Stimulated activated CD8-positive, alpha-beta memory T cell treated with anti-CD3 and anti-CD28 coated beads, Interleukin-2, amount 100 ng/mL, for 48 hours (primary cell): ENCODE data around the gene CNIH4.
"Not testable (repeated sequence)": the region's sequence is repeated elsewhere in the genome, so short reads cannot be mapped to it uniquely, and the experiment has no call there.

Experiments
- DNase-seq, 2 donors: peaks; one replicate each; pipeline ENCODE4 v3.0.0-alpha.2; 2020; ENCODE audit warnings: low read depth in 2 of 2

CNIH4 gene

DNA sequence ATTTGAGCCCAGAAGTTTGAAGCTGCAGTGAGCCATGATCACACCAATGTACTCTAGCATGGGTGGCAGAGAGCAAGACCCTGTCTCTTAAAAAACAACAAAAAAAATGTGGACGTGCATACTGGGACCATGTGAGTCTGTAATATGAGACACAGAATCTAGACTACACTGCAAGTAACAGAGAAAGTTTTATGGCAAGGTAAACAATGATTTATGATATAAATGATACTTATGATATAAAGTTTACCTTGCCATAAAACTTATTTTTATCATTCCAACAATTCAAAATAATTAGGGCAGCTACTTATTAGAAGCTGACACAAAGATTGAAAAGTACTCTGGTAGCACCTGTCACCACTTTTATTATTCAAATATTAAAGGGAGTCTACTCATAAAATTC, 43.2 kb downstream of the CNIH4 start:
- DNase-seq: no peak

DNA sequence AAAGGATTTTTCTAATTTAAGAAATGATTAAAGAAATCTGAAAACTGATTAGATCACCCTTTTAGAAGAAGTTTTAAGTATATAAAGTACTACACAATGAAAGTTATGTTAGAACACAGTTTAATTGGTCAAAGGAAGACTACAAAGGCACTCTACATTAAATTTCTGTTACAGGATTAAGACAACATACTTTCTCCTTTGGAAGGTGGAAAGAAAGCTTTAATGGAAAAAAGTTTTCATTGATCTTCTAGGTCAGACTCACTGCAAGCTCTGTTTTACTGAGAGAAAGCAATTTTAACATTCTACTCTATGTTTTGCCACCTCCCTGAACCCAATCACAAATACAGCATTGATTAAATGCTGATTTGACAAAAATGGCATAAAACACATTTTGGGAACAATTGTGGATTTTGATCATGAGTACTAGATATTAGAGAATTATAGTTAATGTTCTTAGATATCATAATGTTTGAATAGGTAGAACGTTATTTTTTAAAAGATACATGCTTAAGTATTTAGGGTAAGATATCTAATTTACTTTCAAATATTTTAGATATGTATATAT, 45.9 kb downstream of the CNIH4 start:
- no peak for DNase-seq

DNA sequence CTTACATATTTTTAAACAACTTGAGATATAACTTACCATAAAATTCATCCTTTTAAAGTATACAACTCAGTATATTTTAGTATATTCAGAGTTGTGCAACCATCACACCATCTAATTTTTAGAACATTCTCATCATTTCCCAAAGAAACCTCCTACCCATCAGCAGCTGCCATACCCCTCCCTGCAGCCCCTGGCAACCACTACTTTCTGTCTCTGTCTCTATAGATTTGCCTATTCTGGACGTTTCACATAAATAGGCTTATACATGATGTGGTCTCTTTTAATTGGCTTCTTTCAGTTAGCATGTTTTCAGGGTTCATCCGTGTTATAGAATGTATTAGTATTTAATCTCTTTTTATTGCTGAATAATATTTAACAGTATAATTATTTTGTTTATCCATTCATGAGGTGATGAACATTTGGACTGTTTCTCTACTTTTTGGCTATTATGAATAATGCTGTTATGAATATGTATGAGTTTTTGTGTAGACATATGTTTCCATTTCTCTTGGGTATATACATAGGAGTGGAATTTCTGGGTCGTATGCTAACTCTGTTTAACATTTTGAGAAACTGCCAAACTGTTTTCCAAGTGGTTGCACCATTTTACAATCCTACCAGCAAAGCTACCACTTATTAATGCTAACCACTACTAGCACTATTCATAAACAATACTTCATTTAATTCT, 48.4 kb downstream of the CNIH4 start:
- DNase-seq: no peak

DNA sequence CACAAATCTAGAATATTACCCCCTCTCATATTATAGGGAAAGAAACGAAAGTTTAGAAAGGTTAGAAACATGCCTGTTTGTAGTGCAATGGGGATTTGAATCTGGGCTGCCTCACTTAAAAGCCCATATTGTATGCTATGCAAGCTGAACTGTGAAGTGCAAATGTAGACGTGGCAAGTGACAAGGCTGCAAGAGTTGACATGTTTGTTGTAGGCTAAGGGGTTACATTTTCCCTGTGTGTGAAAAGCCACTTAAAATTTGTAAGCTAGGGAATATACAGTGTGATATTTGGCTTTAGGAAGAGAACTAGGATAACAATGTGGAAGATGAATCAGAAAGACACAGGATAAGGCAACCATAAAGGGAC, 48.9 kb downstream of the CNIH4 start:
- DNase-seq: no peak

DNA sequence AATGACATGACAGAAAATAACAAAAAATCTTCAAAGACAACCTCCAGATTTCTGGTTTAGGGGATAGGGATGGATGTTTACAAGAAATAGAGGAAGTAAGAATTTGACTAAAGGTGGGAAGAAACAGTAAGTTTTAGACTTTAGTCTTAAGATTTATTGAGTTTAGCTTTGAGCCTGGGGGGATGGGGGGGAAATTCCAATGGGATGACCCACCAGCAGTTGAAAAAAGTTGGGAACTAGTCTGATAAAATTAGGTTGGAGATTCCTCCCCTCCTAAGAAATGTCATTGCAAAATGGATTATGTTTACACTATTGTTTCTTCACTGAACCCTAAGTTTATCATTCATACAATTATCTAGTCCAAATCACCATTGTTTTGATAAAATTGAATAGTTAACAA, 49.5 kb downstream of the CNIH4 start:
- DNase-seq: no peak

DNA sequence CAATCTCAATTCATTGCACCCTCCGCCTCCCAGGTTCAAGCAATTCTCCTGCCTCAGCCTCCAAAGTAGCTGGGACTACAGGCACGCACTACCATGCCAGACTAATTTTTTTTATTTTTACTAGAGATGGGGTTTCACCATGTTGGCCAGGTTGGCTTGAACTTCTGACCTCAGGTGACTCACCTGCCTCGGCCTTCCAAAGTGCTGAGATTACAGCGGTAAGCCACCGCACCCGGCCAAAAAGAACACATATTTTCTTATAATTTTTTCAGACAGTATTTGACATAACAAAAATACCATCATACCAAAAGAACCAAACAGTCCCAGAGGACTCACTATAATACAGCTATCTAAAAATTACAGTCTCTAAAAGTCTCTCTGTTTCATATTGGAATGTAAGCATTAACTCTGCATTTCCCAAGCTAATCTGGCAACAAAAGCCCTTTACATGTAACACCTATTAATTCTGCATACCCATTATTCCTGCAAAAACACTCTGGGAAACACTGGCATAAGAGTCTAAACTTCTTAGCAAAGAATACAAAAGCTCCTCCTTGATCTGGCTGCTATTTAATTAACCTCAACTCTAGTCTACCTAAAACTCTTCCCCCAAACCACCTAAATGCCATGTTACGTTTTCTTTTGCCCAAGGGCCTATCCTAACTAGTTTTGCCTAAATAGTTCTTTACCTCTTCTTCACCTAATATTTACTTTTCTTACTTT, 51.1 kb downstream of the CNIH4 start:
- DNase-seq: no peak

DNA sequence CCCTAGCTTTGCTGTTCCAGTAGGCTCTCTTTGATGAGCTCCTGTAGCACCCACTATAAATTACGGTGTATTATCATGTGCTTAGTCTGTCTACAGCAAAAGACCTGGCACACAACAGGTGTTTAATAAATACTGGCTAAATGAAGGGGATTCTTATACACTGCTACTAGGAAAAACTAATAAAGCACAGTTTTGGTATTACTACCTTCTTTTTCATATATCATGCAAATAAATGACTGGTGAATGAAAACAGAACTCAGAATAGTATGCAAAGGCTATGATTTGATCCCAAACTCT, 51.6 kb downstream of the CNIH4 start:
- DNase-seq: no peak

DNA sequence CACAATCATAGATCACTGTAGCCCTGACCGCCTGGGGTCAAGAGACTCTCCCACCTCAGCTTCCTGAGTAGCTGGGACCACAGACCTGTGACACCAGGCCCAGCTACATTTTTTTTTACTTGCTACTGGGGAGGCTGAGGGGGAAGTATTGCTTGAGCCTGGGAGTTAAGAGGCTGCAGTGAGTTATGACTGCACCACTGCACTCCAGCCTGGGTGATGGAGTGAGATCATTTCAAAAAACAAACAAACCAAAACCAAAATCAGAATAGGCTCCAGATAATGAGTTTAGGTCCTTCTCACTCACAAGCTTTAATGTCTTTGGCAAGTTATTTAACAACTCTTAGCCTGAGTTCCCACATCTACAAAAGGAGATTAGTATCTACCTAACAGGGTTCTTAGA, 55.1 kb downstream of the CNIH4 start:
- DNase-seq: no peak

DNA sequence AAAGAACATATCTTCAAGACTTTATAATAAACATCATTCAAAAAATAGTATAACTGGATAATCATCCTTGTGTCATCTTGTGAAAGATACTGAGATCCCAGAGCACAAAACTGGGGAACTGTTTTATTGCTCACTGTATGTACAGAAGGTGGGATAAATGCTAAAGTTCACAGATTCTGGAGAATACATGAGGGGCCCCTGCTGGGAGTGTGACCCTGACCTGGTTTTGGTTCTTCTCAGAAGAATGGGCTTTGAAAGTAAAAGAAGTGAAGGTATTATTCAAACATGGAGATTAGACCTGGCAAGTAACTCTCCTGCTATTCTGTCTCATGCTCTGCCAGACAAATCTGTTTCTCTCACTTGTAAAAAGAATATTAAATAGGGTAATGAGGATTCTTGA, 63.4 kb downstream of the CNIH4 start:
- DNase-seq: no peak

DNA sequence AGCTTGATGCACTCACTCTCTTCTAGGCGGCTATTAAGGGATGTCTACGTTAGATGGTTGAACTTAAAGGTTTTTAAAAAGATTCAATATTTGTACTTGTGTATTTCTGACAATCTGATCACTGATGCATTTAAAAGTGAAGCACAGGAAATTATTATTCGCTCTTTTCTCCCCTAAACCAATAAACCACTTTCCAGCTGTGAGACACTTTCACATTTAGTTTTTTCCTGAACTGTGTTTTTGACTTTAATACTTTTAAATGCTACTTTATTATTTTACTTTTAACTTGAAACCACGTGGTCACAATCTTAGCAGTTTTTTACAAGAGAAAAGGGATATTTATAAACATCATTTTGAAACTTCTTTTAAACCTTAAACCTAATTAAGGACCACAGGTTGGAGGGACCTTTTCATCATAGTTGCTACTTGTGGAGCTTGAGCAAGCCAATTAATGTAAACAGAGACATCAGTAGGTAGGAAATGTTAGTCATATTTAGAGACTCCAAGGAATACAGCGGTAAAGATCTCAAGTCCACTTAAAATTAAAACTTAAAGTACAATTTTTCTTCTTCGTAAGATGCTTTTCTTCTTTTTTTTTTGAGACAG, 68.7 kb downstream of the CNIH4 start:
- DNase-seq: no peak

DNA sequence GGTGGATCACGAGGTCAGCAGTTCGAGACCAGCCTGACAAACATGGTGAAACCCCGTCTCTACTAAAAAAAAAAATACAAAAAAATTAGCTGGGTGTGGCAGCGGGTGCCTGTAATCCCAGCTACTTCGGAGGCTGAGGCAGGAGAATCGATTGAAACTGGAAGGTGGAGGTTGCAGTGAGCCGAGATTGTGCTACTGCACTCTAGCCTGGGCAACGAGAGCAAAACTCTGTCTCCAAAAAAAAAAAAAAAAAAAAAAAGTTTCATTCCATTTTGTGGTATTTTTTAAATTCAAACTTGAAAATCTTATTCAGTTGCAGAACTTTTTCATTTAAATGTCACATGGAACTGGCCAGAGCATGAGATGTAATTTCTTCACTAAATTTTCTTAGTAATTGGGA, 70.2 kb downstream of the CNIH4 start:
- DNase-seq: not testable (repeated sequence)

DNA sequence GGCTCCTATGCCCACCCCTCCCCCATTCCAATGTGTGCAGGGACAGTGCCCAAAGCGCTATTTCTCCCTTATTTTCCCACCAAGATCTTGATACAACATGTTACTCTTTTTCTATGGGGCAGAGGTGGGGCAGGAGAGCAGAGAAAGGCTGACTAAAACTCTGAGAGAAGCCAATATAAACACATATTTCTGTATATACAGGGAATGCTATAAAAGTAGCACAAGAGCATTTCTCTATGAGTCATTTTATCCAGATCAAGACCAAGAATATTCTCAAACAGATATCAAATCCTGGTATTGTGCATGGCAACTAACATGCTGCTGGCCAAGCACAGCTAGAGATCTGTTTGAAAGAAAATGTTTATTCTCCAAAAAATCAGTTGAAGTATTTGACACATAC, 70.7 kb downstream of the CNIH4 start:
- no peak for DNase-seq

DNA sequence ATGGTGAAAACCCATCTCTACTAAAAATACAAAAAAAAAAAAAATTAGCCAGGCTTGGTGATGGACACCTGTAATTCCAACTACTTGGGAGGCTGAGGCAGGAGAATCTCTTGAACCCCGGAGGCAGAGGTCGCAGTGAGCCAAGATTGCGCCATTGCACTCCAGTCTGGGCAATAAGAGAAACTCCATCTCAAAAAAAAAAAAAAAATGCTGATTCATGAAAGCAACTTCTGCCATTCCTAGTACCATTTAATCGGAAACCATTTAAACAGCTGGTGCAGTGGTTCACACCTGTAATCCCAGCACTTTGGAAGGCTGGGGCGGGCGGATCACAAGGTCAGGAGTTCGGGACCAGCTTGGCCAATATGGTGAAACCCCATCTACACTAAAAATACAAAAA, 72.0 kb downstream of the CNIH4 start:
- DNase-seq: not testable (repeated sequence)
